Esophagus muscularis mucosa (tissue), 4 donors: Measurements from ENCODE around the gene GOLGA7B.

Source experiments
- EP300 ChIP-seq: sonication (generic); formaldehyde crosslinking; IDR thresholded peaks from one replicate; pipeline ENCODE4 v1.6.1; 2017; ENCODE audit warnings: antibody characterized with exemption
- POLR2AphosphoS5 ChIP-seq, 2 donors: sonication (generic); formaldehyde crosslinking; IDR thresholded peaks; one replicate each; pipeline ENCODE4 v1.6.1; 2017; ENCODE audit warnings: antibody characterized with exemption in 2 of 2
- TF ChIP-seq, protein P1 (sequence below), 3 experiments: fragments of 200-600 bp in 2 of 3; fragments of 450-650 bp in 1 of 3; sonication (generic) in 2 of 3; IDR thresholded peaks; one replicate each; pipeline ENCODE4 v1.5.1; 2017 to 2019; ENCODE audit warnings: antibody characterized with exemption in 3 of 3, mild to moderate bottlenecking in 2 of 3, moderate library complexity in 1 of 3

DNA sequence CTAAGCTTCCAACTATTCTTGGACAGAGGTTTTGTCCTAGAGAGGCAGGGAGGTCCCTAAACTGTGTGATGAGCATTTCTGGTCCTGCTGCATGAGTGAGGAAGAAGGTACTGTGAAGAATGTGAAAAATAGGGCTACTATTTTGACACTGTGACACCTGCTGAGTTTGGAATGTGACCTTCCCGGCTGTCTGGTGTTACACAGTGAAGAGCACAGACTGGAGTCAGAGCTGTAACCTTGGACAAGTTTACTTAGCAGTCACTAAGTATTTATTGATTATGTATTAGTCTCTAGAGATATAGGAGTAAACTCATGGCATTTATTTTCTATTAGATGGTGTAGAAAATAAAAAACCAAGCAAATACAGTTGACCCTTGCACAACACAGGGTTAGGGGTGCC lies 12.3 kb downstream of the GOLGA7B start:
- TF ChIP-seq, protein P1, sequence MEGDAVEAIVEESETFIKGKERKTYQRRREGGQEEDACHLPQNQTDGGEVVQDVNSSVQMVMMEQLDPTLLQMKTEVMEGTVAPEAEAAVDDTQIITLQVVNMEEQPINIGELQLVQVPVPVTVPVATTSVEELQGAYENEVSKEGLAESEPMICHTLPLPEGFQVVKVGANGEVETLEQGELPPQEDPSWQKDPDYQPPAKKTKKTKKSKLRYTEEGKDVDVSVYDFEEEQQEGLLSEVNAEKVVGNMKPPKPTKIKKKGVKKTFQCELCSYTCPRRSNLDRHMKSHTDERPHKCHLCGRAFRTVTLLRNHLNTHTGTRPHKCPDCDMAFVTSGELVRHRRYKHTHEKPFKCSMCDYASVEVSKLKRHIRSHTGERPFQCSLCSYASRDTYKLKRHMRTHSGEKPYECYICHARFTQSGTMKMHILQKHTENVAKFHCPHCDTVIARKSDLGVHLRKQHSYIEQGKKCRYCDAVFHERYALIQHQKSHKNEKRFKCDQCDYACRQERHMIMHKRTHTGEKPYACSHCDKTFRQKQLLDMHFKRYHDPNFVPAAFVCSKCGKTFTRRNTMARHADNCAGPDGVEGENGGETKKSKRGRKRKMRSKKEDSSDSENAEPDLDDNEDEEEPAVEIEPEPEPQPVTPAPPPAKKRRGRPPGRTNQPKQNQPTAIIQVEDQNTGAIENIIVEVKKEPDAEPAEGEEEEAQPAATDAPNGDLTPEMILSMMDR (IDR thresholded peaks at IDR 0.05) = no peak
- TF ChIP-seq POLR2AphosphoS5 (IDR thresholded peaks at IDR 0.05) (no peak), EP300 (no peak)
